ENCODE measurements around the gene POU3F2.

- TF ChIP-seq CTCF (IDR thresholded peaks at IDR 0.05) = no peak
- no peak for TF ChIP-seq POLR2A (IDR thresholded peaks at IDR 0.05)
These were observed 25.7 kb upstream of the POU3F2 start for GRCh38 chr6:98808541-98809210.
